Measurements from ENCODE around the gene SAPCD2. TPM values are rescaled to one million over a fixed set of nuclear protein-coding genes. Genes with fewer than 3 reads are reported as not detected.
A peak's percentile ranks its signal among the peaks of the same experiment; 100 is the strongest.

SAPCD2 gene
- total and polyA plus RNA-seq, 9 of the 15 experiments (the other 6 are each of a cell fraction or from before 2014, with no cell fraction given): 3.4 to 91.8 (median 18.8) TPM

DNA sequence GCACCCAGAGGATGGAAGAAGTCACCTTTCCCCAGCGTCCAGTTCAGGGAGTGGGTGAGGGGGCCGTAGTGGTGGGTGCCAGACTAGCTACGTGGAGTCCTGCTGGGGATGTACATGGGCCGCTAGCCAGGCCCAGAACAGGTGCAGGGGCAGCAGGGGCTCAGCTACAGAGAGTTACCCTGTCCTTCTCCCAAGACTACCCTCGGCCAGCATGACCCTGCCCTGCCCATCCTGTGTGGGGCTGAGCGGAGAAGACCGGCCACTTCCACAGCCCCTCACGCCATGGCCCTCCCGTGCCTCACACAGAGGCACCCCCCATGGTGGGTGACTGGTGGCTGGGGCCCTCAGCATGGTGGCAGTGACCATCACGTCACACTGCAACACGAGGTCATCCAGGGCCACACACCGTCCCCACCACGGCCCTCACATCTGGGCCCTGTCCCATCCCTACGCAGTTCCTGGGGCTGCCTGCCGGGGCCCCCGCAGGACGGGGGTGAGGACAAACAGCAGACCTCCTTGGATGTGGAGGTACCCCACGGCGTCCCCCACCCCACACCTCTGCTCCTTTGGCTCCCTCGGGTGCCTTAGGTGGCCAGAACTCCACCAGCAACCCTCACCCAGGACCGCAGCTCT is 45.2 kb upstream of the SAPCD2 start:
- Histone ChIP-seq H3K9me3 (replicated peaks; ENCODE audit: control insufficient read depth, insufficient read depth, low read depth, low read length) (no peaks in the 10 kb centered on the region), H3K36me3 (ENCODE audit: control insufficient read depth, insufficient read depth, low read length) (peaks cover 31% of the 10 kb centered on the region; the same call in 2 of the 3 replicates), H3K27ac (ENCODE audit: extremely low read depth, low read depth, low read length) (no peak overlapping the region; the same call in 2 of the 3 replicates), H3K79me2 (ENCODE audit: control insufficient read depth, insufficient read depth, low read length) (peaks cover 27% of the 10 kb centered on the region), H3K9me1 (ENCODE audit: control insufficient read depth, insufficient read depth, low read length) (no peaks in the 10 kb centered on the region), H3K4me1 (replicated peaks in 1 of 2; ENCODE audit: control insufficient read depth in 2 of 2, insufficient read depth in 2 of 2, low read length in 2 of 2) (peaks cover 18 to 64% of the 10 kb centered on the region in 2 experiments), H3K4me2 (ENCODE audit: insufficient read depth, low read length) (peak overlapping the region; percentile 61), H3K9ac (ENCODE audit: insufficient read depth in 1 of 2, low read depth in 2 of 2, low read length in 2 of 2) (peak overlapping the region; percentile 61 to 90; a peak in 3 of 4 replicates), H2AFZ (ENCODE audit: low read depth, low read length) (peak overlapping the region; percentile 94), H3K27me3 (ENCODE audit: control insufficient read depth in 2 of 2, insufficient read depth in 2 of 2, low read length in 2 of 2) (no peaks in the 10 kb centered on the region), H3K4me3 (peak overlapping the region; percentile 72; the same call in 1 of the 2 replicates), H4K20me1 (replicated peaks; ENCODE audit: control insufficient read depth, insufficient read depth, low read length) (no peaks in the 10 kb centered on the region)
- intact Hi-C loops (cut with micrococcal nuclease): loop anchor here (5.0 kb wide), 1 partner anchor 63 kb away; the partner anchor contains the start of gene ENTPD2
- DNase-seq (ENCODE audit: extremely low read depth in 1 of 4, low spot score in 3 of 4) (peak in 2 of 4 experiments; percentile 19 to 35), FAIRE-seq (no peak), ATAC-seq (peak; percentile 11; the same call in 1 of the 3 replicates)
- in situ Hi-C loops (cut with MboI): no loop called here
- POLR2A ChIA-PET: interaction anchor here (0.6 to 1.0 kb wide), 3 partner anchors 8 to 35 kb away, joined by 3 to 4 read pairs (median 4); no protein-coding TSS in a partner anchor
- CTCF ChIA-PET (ENCODE audit: low intra/inter-chr PET ratio): no interaction called here
- WGBS (ENCODE audit: insufficient coverage, low coverage, missing lambda C conversion rate): 79% methylated on average over 16 of the region's 21 CpGs
- TF ChIP-seq FIP1L1 (IDR thresholded peaks at IDR 0.05; ENCODE audit: low read depth, low read length, poor library complexity, severe bottlenecking) (peak; percentile 34), ZNF583 (CRISPR knock-in tag; IDR thresholded peaks at IDR 0.05) (0 out of 2 replicates have a peak, but pooled peaks have one; percentile 15), ATF3 (IDR thresholded peaks at IDR 0.05) (no peak), ATF3 (CRISPR knock-in tag; conservative IDR thresholded peaks at IDR 0.05) (no peak), BACH1 (tag; IDR thresholded peaks at IDR 0.05) (no peak), NCOR1 (IDR thresholded peaks at IDR 0.05) (no peak), CTCF (IDR thresholded peaks at IDR 0.05 in 2 of 3, conservative IDR thresholded peaks at IDR 0.05 in 1 of 3; ENCODE audit: insufficient read depth in 2 of 3, low read depth in 1 of 3, low read length in 3 of 3) (0 out of 6 replicates have a peak, but pooled peaks of 1 of the 3 experiments have one; percentile 4), KDM4B (IDR thresholded peaks at IDR 0.05; ENCODE audit: borderline replicate concordance in 2 of 2, low read depth in 1 of 2) (no peak), XRCC4 (IDR thresholded peaks at IDR 0.05; ENCODE audit: extremely low read depth, insufficient read depth, insufficient read length) (no peak), POLR2G (IDR thresholded peaks at IDR 0.05; ENCODE audit: low read depth, low read length) (peak; percentile 31), BRF1 (IDR thresholded peaks at IDR 0.05; ENCODE audit: borderline replicate concordance, extremely low read depth, insufficient read length) (no peak), TAF9B (IDR thresholded peaks at IDR 0.05; ENCODE audit: partially characterized antibody) (no peak)
- TF ChIP-seq, protein P1, sequence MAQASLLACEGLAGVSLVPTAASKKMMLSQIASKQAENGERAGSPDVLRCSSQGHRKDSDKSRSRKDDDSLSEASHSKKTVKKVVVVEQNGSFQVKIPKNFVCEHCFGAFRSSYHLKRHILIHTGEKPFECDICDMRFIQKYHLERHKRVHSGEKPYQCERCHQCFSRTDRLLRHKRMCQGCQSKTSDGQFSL (CRISPR knock-in tag; IDR thresholded peaks at IDR 0.05): 0 out of 2 replicates have a peak, but pooled peaks have one; percentile 18
- TF ChIP-seq, protein P1 (tag; IDR thresholded peaks at IDR 0.05): no peak
- BruUV-seq (replicated peaks): no TSS peak

Measured in K562 (cell line).